NT2/D1 (cell line): ENCODE data around the gene ANKRD42.

ENCODE experiments used
- SUZ12 ChIP-seq: IDR thresholded peaks from 2 replicates; pipeline ENCODE4 v1.6.1; 2011; ENCODE audit not compliant: insufficient read length, insufficient read depth; ENCODE audit errors: extremely low read depth
- YY1 ChIP-seq: IDR thresholded peaks from 2 replicates; pipeline ENCODE4 v1.6.1; 2011; ENCODE audit not compliant: insufficient read length, insufficient read depth
- ZNF274 ChIP-seq: IDR thresholded peaks from 2 replicates; pipeline ENCODE4 v1.6.1; 2011; ENCODE audit warnings: mild to moderate bottlenecking, low read depth, low read length

DNA sequence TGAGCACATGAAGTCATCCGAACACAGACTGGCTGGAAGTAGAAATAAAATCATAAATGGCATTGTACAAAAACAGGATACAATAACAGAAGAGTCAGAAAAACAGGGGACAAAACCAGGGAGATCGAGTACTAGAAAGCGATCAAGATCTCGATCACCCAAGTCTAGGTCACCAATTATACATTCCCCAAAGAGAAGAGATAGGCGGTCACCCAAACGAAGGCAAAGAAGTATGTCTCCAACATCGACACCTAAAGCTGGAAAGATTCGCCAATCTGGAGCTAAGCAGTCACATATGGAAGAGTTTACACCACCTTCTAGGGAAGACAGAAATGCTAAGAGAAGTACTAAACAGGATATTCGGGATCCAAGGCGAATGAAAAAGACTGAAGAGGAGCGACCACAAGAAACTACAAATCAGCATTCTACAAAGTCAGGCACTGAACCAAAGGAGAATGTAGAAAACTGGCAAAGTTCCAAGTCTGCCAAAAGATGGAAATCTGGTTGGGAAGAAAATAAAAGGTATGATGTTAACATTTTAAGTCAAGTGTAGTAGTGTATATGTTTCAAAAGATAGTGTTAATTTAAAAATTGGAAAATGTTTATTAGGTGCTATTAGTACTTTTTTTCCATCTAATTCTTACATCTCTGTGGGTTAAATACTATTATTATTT, 27.2 kb upstream of the ANKRD42 start:
- TF ChIP-seq YY1, result no peak
- TF ChIP-seq ZNF274, result no peak
- TF ChIP-seq SUZ12, result no peak
